Activated T-cell treated with anti-CD3 and anti-CD28 coated beads, Interleukin-2, amount 50 U/mL, for 4 hours (primary cell): ENCODE data around the gene EIF5A. TPM values are rescaled to one million over a fixed set of nuclear protein-coding genes. Genes with fewer than 3 reads are reported as not detected.

Source experiments
- ATAC-seq, 2 donors: fragments of 200-7000 bp; cut with Tn5 transposase; one replicate each; pipeline ENCODE4 v1.10.0; 2021
- DNase-seq: peaks from one replicate; pipeline ENCODE4 v3.0.0-alpha.2; 2020
- H3K27me3 Mint-ChIP-seq: one replicate; pipeline ENCODE4 v1.8.0; 2021; ENCODE audit warnings: low read depth, mixed read lengths
- H3K36me3 Mint-ChIP-seq: one replicate; pipeline ENCODE4 v1.8.0; 2022; ENCODE audit warnings: mixed read lengths; ENCODE audit not compliant: insufficient read depth
- H3K4me1 Mint-ChIP-seq: one replicate; pipeline ENCODE4 v1.8.0; 2021; ENCODE audit warnings: low read depth, mixed read lengths
- H3K4me3 Mint-ChIP-seq: one replicate; pipeline ENCODE4 v1.8.0; 2021; ENCODE audit warnings: mild to moderate bottlenecking, moderate library complexity, mixed read lengths
- H3K9me3 Mint-ChIP-seq: one replicate; pipeline ENCODE4 v1.8.0; 2021; ENCODE audit warnings: mixed read lengths
- total RNA-seq, 3 donors: library from RNA; stranded (reverse); gene quantifications; one replicate each; pipeline ENCODE4 v1.2.1, GENCODE V29; 2021

Gene EIF5A
- total RNA-seq, 3 donors from 2014 or later = 1,821 to 1,965 (median 1,822) TPM

DNA sequence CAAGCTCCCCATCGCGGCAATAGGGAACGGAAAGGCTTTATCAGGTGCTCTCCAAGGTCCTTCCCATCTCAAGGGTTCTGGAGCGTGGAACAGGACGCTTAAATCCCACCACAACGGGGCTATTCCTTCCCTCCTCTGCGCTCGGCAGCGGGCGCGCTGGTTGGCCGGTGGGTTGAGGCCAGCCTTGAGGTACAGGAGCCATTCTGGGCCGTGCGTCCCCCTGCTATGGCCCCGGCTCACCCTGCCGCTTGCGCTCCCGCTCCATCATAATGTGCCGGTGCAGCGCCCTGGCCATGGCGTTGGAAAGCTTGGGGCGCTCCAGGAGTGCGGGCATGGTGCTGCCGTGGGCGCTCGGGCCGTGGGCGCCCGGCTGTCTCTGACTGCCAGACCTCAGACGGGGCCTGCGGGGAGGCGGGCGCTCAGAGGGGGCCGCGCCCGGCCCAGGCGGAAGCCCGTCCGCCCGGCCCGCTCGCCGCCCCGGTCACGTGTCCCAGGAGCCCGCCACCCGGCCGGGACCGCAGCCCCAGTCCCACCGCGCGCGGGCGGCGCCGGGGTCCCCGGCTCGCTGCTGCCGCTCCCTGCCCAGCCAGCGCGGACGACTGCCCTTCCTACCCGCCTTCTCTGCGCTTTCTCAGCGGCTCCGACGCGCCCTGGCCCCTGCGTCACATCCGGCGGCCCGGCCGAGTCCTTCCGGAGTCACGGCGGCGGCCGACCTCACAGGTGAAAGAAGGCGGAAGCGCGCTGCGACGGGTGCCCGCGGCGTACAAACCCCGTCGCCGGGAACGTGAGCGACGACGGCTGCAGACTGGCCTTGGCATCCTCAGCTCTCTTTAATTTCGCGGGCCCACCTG is 7.5 kb downstream of the EIF5A start, which contains the start of gene GPS2:
Gene GPS2, minus strand, starts transcription at position 642 of the 851 bp plus-strand sequence. Its CDS starts 308 bp downstream, at position 334.
- peak within 1 kb of the TSS; percentile 87 for H3K4me3 Mint-ChIP-seq
- H3K9me3 Mint-ChIP-seq = no peaks in the 10 kb centered on the region
- DNase-seq (peak; percentile 91), ATAC-seq (peak; percentile 76 to 77)
- peaks cover 33% of the 10 kb centered on the region for H3K36me3 Mint-ChIP-seq
- H3K27me3 Mint-ChIP-seq = no peaks in the 10 kb centered on the region
- peaks cover 46% of the 10 kb centered on the region for H3K4me1 Mint-ChIP-seq

DNA sequence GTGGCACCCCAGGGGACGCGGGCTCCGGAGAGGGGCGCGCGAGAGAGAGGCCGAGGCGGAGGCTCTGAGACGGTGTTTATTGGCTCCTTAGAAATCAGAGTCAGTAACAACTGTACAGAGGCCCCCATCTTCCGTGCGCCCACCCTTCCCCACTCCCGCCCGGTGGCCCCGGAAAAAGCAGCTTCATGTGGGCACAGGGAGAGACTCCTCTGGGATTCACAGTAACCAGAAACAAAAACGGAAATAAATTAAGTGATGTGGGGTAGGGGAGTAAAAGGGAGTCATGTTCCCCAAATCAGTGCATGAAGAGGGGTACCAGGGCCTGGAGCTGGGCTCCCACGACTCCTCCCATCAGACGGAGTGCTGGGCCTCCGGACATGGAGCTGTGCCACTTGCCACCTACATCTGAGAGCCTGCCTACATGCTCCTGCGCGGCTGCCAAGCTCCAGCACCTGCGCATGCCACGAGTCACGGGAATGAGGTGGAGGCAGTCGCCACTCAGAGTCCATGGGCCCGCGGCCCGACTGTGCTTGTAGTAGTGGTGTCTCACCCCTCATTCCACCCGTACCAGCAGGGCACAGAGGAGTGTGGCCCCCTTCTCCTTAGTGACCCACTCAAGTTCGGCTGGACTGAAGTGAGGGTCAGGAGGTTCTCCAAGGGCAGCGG is 8.3 kb downstream of the EIF5A start:
- ATAC-seq (no peak), DNase-seq (no peak)
- no peaks in the 10 kb centered on the region for H3K27me3 Mint-ChIP-seq
- H3K4me3 Mint-ChIP-seq = peak overlapping the region; percentile 87
- H3K9me3 Mint-ChIP-seq = no peaks in the 10 kb centered on the region
- peaks cover 39% of the 10 kb centered on the region for H3K4me1 Mint-ChIP-seq
- H3K36me3 Mint-ChIP-seq = peaks cover 25% of the 10 kb centered on the region

DNA sequence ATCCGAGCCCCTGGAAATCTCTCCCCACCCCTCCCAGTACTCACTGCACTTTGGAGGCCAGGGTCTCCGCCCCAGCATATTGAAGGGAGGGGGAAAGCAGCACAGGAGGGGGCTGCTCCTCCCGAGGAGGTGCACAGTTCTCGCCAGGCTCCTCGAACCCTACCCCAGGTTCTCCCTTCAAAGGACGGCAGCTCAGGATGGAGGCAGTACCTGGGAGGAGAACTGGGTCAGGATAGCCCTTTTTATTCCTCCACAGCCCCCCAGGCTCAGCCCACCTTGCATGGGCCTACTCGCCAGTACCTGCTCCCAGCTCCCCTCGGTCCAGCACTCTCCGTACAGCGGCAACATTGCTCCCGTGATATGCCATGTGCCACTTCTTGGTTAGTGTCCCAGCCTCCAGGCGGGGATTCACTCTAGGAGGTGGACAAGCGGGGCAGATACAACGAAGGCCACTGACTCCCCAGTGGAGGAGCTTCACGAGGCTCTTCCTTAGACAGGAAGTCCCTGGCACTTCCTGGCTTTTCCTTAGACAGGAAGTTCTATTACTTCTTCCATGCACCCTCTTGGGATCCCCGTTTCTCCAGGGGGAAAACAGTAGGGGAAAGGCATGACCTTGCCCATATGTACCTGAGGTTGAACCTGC is 9.9 kb downstream of the EIF5A start:
- Mint-ChIP-seq H3K4me1 (peaks cover 26% of the 10 kb centered on the region), H3K4me3 (peak overlapping the region; percentile 48), H3K36me3 (peaks cover 23% of the 10 kb centered on the region), H3K9me3 (no peaks in the 10 kb centered on the region), H3K27me3 (no peaks in the 10 kb centered on the region)
- DNase-seq (no peak), ATAC-seq (no peak)

DNA sequence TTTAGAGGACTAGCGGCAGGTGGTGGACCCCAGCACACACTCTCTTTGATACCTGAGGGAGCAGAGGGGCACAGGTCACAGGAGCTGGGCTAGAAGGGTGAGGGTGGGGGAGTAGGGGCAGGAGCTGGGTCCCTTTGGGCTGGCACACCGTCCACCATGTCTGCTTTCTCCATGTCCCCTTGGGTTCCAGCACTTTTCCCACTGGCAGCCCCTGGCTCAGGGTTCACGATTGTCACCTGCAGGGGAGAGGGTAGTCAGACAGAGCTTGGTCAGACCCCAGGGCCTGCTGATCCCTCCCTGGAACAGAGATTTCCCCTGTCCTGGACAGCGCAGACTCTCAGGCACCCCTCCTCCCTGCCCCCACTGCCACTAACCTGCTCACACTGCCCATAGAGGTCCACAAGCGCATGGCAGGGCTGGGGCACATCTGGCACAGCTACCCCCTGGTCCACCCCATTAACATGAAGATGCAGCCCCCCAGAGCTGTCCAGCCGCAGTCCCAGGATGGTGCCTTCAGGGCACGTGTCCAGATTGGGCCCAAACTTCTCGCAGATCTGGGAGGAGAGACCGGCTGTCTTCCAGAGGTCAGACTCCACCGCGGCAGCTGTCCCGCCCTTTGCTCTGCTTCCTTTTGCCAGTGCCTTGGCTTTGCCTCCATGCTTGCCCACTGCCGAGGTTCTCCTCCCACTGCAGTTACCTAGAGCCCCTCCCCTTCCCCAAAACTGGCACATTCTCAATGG is 10.9 kb downstream of the EIF5A start:
- peaks cover 16% of the 10 kb centered on the region for H3K4me1 Mint-ChIP-seq
- H3K36me3 Mint-ChIP-seq = peaks cover 17% of the 10 kb centered on the region
- ATAC-seq (no peak), DNase-seq (no peak)
- H3K27me3 Mint-ChIP-seq = no peaks in the 10 kb centered on the region
- H3K9me3 Mint-ChIP-seq = no peaks in the 10 kb centered on the region
- H3K4me3 Mint-ChIP-seq = no peak overlapping the region

DNA sequence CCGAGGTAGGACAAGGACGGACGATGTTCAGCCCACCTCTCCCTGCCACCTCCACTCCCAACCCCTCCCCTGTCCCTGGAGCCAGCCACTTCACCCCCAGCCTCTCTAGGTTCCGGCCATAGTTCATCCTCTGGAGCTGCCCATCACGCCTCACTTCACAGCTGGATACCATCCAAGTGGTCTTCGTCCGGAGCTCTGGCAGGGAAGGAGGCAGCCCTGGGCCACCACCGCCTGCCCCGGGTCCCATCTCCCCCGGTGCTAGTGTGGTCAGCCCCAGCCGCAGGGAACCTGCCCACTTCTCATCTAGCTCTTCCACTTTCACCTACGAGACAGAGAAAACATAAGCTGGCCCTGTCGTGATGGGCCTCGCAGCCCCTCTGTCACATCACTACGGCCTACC is 14.0 kb downstream of the EIF5A start:
- ATAC-seq (no peak), DNase-seq (no peak)
- Mint-ChIP-seq H3K27me3 (no peaks in the 10 kb centered on the region), H3K4me1 (peaks cover 6% of the 10 kb centered on the region), H3K4me3 (no peak overlapping the region), H3K36me3 (peaks cover 23% of the 10 kb centered on the region), H3K9me3 (no peaks in the 10 kb centered on the region)

DNA sequence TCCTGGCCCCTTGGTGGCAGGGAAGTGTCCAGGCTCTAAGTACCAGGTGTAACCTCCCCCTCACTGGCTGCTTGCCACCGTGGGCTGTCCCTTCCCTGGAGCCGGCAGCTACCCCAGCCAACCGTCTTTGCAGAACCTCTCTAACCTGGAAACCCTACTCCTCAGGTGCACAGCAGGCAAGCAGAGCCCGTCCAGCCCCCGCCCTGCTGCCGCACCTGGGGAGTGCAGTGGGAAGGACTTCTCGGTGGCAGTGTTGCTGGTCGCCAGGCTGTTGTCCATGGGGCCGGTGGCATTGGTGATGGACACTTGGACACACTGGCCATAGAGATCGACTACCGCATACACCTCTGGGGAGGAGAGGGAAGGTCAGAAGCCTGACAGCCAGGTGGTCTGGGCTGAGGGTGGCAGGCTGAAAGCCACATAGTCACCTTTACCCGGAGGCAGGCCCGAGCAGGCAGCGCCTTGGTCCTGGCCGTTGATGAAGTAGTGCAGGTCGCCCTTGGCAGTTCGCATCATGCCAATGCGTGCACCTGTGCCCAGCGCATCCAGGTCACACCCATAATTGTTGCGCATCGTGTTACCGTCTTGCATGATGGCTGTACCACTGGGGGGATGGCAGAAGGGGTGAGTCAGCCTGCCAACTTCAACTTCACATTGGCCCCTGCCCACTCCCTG is 15.2 kb downstream of the EIF5A start:
- peaks cover 21% of the 10 kb centered on the region for H3K36me3 Mint-ChIP-seq
- no peaks in the 10 kb centered on the region for H3K9me3 Mint-ChIP-seq
- H3K27me3 Mint-ChIP-seq = no peaks in the 10 kb centered on the region
- no peak for ATAC-seq
- H3K4me1 Mint-ChIP-seq = peaks cover 7% of the 10 kb centered on the region
- no peak for DNase-seq
- no peak overlapping the region for H3K4me3 Mint-ChIP-seq

DNA sequence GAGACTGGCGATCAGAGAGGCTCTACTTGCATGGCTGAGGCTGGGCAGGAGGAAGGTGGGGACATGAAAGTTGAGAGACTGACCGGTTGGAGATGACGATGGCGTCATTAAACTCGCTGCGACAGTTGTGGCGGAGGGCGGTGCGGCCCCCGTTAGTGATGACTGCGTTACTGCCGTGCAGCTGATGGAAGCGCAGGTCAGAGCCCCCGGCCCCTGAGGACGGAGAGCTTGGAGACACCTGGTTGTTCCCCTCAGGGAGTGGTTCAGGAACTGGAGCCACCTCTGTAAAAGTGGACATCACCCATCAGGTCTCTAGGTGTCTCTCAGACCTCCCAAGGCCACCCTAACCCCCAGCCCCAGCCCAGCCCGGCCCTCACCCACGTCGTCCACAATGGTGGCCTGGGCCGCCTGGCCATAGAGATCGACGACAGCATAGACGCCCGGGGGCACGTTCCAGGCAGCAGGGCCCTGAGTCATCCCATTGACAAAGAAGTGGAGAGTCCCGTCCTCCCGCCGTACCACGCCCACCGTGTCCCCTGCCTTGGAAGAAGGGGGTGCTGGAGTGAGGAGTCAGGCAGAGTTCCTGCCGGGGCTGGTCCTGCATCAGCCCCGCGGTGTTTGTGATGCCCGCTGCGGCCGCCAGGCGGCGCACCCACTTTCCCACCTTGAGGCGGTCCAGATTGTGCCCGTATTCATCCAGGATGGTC is 16.5 kb downstream of the EIF5A start:
- Mint-ChIP-seq H3K27me3 (no peaks in the 10 kb centered on the region), H3K36me3 (peaks cover 21% of the 10 kb centered on the region), H3K4me1 (peaks cover 18% of the 10 kb centered on the region), H3K4me3 (no peak overlapping the region), H3K9me3 (no peaks in the 10 kb centered on the region)
- DNase-seq = peak; percentile 67
- peak; percentile 42 to 49 for ATAC-seq

DNA sequence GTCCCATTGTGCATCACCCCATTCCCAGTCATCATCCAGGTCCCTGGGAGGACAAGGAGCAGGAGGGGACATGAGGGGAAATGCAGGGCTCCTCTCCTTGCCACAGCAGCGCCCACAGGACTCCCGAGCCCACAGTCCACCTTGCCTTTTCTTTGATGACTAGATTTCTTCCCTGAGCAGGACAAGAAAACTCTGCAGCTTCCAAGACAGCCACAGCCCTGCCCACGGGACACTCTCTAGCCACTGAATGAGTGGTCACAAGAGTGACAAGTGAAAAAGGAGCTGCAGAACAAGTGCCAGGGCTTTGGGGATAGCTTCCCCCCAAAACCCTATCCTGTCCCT is 17.0 kb downstream of the EIF5A start:
- ATAC-seq (no peak), DNase-seq (no peak)
- H3K27me3 Mint-ChIP-seq = no peaks in the 10 kb centered on the region
- no peaks in the 10 kb centered on the region for H3K9me3 Mint-ChIP-seq
- H3K4me3 Mint-ChIP-seq = no peak overlapping the region
- H3K4me1 Mint-ChIP-seq = peaks cover 19% of the 10 kb centered on the region
- peaks cover 21% of the 10 kb centered on the region for H3K36me3 Mint-ChIP-seq

DNA sequence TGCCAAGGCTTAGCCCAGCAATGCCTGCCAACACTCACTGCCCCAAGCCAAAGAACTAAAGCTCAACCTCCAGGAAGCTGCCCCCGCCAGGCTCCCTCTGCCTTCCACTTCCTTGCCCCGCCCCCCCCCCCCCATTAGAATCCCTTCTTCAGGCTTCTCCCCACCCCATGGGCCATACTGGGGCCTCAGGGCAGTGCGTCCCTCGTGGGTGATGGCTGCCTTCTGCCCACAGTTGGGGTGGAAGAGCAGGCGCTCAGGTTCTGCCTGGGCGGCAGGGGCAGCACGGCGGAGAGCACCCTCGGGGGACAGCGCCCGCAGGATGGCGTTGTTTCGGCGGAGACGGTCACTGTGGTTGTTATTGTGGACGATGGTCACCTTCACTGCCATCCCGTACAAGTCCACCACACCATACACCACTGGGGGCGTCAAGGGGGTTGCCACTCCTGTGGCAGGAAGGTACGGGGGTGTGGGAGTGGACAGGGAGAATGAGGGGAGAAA is 17.7 kb downstream of the EIF5A start:
- DNase-seq (no peak), ATAC-seq (no peak)
- peaks cover 24% of the 10 kb centered on the region for H3K4me1 Mint-ChIP-seq
- H3K4me3 Mint-ChIP-seq = no peak overlapping the region
- H3K9me3 Mint-ChIP-seq = no peaks in the 10 kb centered on the region
- peaks cover 21% of the 10 kb centered on the region for H3K36me3 Mint-ChIP-seq
- H3K27me3 Mint-ChIP-seq = no peaks in the 10 kb centered on the region

DNA sequence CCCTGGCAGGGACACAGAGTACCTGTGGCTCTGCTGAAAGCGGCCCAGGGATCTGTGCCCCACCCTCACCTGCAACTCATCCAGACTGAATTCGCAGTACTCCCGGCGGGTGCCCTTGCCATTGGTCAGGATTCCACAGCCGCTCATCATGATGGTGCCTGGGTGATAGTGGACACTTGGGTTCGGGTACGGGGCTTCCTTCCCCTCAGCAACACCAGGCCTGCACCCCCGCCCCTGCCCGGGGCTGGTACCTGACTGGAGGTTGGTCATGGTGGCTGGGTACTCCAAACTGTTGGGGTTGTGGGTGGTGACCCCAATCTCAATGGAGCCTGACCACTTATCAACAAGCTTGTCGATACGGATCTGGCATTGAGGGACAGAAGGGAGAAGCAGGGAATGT is 18.8 kb downstream of the EIF5A start:
- no peak for DNase-seq
- ATAC-seq = no peak

DNA sequence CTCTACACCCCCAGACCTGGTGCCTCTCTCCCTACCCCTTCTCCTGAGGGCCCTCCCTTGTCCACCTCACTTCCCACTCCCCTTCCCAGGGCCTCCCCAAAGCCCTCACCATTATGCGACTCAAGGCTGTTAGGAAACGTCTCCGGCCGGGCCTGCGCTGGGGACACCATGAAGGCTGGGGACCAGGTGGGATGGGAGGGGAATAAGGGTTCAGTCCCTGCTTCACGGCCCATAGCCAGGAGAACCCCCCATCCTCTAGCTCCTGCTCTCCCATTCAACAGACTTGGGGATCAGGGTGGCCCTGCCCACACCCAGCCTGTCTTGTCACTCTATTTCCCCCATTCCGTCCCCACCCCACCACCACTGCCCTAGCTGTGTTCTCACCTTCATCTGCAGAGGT is 19.6 kb downstream of the EIF5A start:
- no peaks in the 10 kb centered on the region for H3K27me3 Mint-ChIP-seq
- no peak for DNase-seq
- no peak overlapping the region for H3K4me3 Mint-ChIP-seq
- H3K36me3 Mint-ChIP-seq = peaks cover 15% of the 10 kb centered on the region
- peaks cover 30% of the 10 kb centered on the region for H3K4me1 Mint-ChIP-seq
- ATAC-seq = no peak
- H3K9me3 Mint-ChIP-seq = no peaks in the 10 kb centered on the region

More for the DNA sequence above, 18.8 kb downstream of the EIF5A start:
- Mint-ChIP-seq H3K4me1 (peaks cover 30% of the 10 kb centered on the region), H3K36me3 (peaks cover 18% of the 10 kb centered on the region), H3K27me3 (no peaks in the 10 kb centered on the region), H3K4me3 (no peak overlapping the region), H3K9me3 (no peaks in the 10 kb centered on the region)

DNA sequence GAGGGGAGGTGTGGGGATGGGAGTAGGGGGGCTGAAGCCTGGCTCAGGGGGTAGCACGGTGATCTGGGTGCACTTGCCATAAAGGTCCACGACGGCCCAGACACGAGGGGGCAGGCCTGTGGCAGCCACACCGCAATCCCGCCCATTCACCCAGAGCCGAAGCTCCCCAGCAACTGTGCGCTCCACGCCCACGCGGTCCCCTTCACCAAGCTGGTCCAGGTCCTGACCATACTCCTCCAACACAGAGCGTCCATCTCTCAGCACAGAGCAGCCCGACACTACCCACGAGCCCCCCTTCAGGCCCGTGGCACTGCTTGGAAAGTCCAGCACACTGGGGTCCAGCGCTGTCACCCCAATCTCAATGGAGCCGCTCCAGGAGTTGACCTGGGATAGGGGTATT is 20.1 kb downstream of the EIF5A start:
- H3K4me1 Mint-ChIP-seq = peaks cover 35% of the 10 kb centered on the region
- H3K4me3 Mint-ChIP-seq = peak overlapping the region; percentile 98

DNA sequence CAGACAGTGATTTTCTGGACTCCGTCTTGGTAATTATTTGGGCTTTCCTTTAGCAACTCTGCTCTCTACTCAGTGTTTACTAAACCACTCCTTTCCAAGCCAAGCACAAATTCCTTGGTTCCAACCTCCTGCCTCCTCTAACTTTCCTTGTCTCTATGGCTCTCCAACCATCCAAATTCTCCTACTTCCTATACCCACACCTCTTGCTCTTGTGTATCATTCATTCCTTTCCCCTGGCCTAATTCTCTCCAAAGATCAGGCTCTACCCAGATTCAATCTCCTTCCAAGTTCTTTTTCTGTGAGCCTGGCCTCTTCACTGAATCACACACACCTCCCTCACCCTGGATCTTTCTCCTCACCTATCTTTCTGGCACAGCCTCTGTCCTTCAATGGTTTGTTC is 20.6 kb downstream of the EIF5A start:
- no peak for ATAC-seq
- peak overlapping the region; percentile 98 for H3K4me3 Mint-ChIP-seq
- no peaks in the 10 kb centered on the region for H3K9me3 Mint-ChIP-seq
- no peak for DNase-seq
- no peaks in the 10 kb centered on the region for H3K27me3 Mint-ChIP-seq
- peaks cover 38% of the 10 kb centered on the region for H3K4me1 Mint-ChIP-seq
- peaks cover 13% of the 10 kb centered on the region for H3K36me3 Mint-ChIP-seq

More for the DNA sequence above, 20.1 kb downstream of the EIF5A start:
- Mint-ChIP-seq H3K27me3 (no peaks in the 10 kb centered on the region), H3K36me3 (peaks cover 15% of the 10 kb centered on the region), H3K9me3 (no peaks in the 10 kb centered on the region)
- DNase-seq (no peak), ATAC-seq (no peak)
